GM21786 (cell line): ENCODE data around the gene NLRP1.

ENCODE experiments used
- ATAC-seq: cut with Tn5 transposase; IDR thresholded peaks from one replicate; pipeline ENCODE4 v1.9.1; 2021; ENCODE audit not compliant: unreplicated experiment

NLRP1 gene

GRCh38 chr17:5526821-5527598 lies 57.3 kb downstream of the NLRP1 start:
- ATAC-seq: no peak

- no peak for ATAC-seq
Observed at GRCh38 chr17:5523249-5523648, 61.1 kb downstream of the NLRP1 start.

DNA sequence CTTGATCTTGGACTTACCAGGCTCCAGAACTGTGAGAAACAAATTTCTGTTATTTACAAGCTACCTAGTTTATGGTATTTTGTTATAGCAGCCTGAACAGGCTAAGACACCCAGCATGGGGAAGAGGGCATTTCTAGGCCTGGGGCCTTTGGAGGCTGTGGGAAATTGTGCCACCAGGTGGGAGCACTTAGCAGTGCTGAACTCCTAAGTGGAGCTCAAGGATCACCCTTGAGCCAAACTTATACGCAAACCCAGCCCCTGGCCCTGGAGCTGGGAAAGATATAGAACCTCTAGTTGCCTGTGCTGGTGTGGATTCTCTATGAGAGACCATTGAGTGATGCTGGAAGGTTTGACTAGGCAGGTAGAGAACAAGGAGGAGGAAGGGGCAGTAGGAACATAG lies 61.8 kb downstream of the NLRP1 start:
- no peak for ATAC-seq

- no peak for ATAC-seq
Observed at GRCh38 chr17:5516060-5516792, 68.1 kb downstream of the NLRP1 start.

DNA sequence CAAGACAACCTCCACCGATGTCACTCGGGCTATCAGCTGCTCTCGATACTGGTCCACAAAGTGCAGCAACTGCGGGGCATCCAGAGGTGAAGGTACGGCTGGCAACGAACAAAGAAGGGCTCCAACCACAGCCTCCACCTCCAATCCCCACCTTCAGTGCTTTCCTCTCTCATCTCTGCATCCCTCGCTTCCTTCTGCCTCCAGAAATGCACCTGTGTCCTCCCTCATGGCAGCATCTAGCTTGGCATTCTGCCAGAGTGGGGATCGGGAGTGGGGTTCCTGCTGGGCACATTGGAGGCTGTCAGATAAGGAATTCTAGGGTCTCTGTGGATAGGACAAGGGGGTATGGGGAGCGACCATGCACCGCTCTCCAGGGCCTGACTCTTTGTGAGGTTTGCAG lies 69.3 kb downstream of the NLRP1 start:
- no peak for ATAC-seq

DNA sequence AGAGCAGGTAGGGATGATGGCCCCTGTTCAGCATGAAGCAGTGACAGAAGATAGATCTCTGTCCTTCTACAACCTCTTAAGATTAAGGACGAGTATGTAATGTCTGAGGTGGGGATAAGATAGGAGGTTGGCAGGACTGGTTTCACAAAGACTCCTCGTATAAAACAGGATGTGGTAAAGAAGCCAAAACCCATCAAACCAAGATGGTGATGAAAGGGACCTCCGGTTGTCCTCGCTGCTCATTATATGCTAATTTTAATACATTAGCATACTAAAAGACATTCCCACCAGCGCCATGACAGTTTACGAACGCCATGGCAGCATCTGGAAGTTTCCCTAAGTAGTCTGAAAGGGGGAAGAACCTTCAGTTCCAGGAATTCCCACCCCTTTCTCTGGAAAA lies 70.7 kb downstream of the NLRP1 start:
- no peak for ATAC-seq

DNA sequence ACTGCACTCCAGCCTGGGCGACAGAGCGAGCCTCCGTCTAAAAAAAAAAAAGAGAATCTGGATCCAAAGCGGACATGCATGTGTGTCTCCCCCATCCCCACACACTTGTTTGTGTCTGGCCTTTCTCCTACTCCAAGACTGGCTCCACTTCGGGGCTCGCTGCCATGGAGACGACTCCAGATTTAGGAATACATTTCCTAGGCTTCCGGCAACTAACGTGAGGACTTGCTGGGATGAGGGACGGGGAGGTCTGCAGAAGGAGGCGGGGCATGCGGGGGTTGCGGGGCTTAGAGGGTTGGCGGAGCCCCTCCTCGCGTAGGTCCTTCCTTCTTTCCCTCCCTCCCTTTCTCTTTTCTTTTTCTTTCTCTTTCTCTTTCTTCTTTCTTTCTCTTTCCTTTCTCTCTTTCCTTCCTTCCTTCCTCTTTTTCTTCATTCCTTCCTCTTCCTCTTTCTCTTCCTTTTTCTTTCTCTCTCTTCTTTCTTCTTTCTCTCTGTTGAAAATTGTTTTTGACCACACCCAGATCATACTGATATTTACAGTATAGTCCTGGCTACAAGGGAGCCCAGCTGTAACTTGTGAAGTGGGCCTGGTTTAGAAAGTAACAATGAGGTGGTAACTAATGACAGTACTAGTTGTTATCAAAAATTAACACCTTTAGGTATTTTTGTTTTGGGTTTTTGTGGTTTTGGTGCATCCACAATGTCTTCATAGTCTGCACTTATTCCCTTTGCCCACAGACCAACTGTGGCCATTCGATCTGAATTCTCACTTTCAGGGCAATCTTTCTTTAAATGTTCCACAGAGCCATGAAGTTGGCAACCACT lies 72.7 kb downstream of the NLRP1 start:
- ATAC-seq: no peak

GRCh38 chr17:5510771-5511170 lies 73.5 kb downstream of the NLRP1 start:
- ATAC-seq: no peak

DNA sequence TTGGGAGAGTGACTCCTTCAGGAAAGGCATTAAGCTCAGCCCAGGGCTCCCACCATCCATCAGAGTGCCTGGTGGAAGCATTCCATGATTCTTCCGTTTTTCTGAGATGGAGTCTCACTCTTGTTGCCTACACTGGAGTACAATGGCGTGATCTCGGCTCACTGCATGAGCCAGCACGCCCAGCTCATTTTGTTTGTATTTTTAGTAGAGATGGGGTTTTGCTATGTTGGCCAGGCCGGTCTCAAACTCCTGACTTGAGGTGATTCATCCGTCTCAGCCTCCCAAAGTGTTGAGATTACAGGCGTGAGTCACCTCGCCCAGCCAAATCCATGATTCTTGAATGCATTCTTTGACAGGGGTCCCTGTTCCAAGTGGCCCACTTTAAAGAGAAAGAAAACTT lies 74.8 kb downstream of the NLRP1 start:
- no peak for ATAC-seq

- ATAC-seq: no peak
Observed at GRCh38 chr17:5508810-5509209, 75.5 kb downstream of the NLRP1 start.

GRCh38 chr17:5506307-5506706 lies 78.0 kb downstream of the NLRP1 start:
- no peak for ATAC-seq

GRCh38 chr17:5502552-5502951 lies 81.8 kb downstream of the NLRP1 start:
- no peak for ATAC-seq

GRCh38 chr17:5501685-5502084 lies 82.6 kb downstream of the NLRP1 start:
- ATAC-seq: no peak

GRCh38 chr17:5500589-5501391 lies 83.5 kb downstream of the NLRP1 start:
- no peak for ATAC-seq

GRCh38 chr17:5500247-5500588 lies 84.1 kb downstream of the NLRP1 start:
- no peak for ATAC-seq

- ATAC-seq: no peak
Observed at GRCh38 chr17:5499476-5500231, 84.7 kb downstream of the NLRP1 start.

GRCh38 chr17:5492970-5493369 lies 91.3 kb downstream of the NLRP1 start:
- no peak for ATAC-seq

GRCh38 chr17:5488752-5489151 lies 95.6 kb downstream of the NLRP1 start:
- ATAC-seq: no peak

GRCh38 chr17:5486206-5487124 lies 97.8 kb downstream of the NLRP1 start, which contains the start of gene MIS12:
TSS of gene MIS12 (plus strand) at chr17:5486566. CDS start at chr17:5488863, 2,297 bp downstream.
- peak; percentile 86 for ATAC-seq
